Measurements from ENCODE around the gene INO80B.

- TF ChIP-seq CTCF (IDR thresholded peaks at IDR 0.05) (no peak), POLR2A (IDR thresholded peaks at IDR 0.05) (no peak)
These were observed 24.4 kb upstream of the INO80B start for GRCh38 chr2:74430502-74430901.

Data from ovary (tissue), 3 donors.